CD4-positive, alpha-beta T cell treated with Interleukin-17A for 4 hours (primary cell): ENCODE results near the gene SYPL2.

Experiments used
- DNase-seq: peaks from one replicate; pipeline ENCODE4 v3.0.0-alpha.2; 2020; ENCODE audit warnings: mixed read lengths

The SYPL2 gene

DNA sequence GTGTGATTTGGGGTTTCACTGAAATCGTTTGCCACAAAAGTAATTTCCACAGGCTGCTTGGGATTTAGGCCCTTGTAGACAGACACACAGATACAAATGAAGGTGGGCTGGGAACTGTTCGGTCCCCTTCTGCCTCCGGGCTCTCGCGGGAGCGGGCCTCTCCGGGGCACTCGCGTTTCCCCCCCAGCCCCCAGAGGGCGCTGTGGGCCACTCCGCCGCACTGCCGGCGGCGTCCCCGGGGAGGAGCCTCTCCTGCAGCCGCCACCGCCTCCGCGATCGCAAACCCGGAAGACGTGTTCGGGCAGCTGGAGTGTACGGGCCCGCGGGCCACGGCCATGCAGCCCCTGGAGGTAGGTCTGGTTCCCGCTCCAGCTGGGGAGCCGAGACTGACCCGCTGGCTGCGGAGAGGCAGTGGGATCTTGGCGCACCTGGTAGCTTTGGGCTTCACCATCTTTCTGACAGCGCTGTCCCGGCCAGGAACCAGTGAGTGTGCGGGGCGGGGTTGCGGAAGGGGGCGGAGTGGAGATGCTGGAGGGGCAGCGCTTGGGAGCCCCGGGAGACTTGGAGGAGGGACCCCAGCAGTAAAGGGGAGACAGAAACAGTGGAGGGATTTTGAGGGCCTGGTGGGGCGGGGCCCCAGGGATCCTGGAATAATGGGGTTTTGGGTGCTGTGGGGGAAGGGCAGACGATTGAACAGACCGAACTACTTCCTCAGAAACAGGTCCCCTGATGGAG is 27.6 kb downstream of the SYPL2 start, which contains the start of gene CYB561D1:
TSS of gene CYB561D1 (plus strand) at position 290 of the 735 bp plus-strand sequence. CDS start at position 336, 46 bp downstream.
- peak; percentile 92 for DNase-seq

DNA sequence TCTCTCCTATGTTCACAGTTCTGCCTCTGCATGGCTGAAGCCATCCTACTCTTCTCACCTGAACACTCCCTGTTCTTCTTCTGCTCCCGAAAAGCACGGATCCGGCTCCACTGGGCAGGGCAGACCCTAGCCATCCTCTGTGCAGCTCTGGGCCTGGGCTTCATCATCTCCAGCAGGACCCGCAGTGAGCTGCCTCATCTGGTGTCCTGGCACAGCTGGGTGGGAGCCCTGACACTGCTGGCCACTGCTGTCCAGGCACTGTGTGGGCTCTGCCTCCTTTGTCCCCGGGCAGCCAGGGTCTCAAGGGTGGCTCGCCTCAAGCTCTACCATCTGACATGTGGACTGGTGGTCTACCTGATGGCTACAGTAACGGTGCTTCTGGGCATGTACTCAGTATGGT is 29.4 kb downstream of the SYPL2 start:
- no peak for DNase-seq

DNA sequence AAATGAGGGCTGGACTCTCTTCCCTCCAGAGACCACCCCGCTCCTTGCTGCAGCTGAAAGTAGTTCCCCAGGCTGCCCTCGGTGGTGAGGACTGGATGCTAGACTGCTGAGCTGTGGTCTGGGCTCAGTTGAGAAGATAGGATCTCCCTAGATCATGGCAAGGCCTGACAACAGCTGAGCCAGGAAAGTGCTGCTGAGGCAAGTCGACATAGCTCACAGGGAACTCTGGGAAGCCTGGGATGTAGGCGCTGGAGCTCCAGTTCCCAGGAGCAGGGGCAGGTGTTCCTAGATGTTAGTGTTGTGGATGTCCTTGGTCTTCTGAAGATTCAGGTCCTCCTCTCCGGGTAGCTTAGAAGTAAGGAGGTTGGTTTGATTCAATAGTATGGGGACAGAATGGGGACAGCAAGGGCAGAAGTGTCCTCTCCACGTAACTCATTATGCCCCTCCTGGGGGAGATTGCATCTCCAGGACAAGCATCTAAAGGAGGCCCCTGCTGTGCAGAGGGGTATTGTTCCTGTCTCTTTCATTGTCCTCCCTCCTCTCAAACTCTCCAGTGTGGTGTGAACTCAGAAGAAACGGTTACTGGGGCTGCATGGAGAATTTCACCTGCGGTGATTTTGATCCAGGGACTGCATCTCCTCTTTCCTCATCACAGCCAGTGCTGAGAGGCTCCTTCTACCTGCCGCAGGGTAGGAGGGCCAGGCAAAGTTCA is 31.3 kb downstream of the SYPL2 start:
- DNase-seq: no peak

DNA sequence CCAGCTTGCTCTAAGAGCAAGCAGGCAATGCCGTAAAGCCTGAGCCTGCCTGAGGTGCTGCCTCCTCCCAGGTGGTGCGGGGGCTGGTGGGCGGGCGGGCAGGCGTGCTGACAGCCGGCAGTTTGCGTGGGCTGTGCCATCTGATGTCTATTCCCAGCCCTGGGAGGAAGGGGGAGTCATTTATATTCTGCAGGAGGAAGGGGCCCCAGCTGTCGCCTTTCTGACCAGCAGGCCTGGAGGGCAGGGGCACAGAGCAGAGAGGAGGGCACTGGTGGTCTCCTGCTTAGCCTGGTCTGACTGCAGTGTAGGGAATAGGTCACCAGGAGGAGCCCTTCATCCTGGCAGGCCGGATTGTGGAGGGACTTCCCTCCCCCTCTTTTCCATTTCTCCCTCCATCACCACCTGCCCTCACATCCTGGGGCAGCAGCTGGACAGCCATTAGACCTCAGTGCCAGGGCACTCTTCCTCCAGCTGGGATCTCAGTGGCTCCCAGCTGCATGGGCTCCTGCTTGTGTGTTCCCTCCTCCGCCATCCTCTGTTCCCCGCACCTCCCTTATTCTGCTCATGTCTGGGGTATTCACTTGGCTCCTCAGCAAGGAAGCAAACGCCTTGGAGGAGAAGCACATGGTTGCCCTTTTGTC is 31.9 kb downstream of the SYPL2 start:
- DNase-seq: peak; percentile 55

DNA sequence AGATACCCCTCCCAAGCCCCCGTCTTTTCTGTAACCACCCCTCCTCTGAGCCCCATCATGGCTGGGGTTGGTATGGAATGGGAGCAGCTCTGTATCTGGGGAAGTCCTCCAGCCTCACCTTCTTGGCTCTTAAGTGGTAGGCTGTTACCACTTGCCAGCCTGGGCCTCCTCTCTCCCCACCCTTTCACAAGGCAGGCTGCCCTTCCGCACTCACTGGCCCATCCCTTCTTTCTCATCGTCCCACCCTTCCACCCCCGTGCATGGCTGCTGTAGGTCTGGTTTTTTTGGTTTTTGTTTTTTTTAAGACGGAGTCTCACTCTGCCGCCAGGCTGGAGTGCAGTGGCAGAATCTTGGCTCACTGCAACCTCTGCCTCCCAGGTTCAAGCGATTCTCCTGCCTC is 32.7 kb downstream of the SYPL2 start:
- no peak for DNase-seq

DNA sequence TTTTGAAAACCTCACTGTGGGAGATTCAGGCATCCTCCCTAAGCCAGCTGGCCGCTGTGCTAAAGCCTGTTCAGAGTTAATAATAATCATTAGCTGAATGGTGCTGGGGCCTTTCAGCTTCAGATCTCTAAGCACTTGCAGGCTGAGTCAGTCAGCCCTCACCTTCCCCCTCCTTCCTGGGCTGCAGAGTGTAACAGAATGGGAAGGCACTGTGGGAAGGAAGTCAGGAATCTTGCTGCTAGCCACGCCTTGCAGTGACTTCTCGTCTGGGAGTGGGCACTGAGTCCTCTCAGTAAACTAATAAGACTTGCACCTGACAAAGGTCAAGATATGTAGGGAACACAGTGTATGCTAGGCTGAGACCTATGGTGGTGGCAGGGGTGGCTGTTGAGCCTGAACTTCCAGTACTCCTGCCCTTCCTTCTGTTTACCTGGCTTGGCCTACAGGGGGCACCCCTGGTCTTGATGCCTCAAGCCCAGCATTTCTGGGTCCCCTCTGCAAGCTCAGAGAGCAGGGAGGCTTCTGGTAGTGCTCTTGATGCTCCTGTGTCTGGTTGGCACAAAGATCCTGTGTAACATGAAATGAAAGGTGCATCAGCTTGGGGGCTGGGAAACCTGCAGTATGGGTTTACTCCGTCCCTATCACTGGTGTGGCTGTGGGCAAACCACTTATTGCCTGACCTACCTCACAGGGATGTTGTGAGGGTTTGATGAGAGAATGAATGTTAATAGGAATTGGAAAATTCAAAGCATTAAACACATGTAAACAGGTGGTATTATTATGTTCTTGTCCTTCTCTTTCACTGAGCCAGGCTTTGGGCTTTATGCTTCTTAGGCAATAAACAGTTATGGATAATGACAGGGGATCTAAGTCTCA is 33.6 kb downstream of the SYPL2 start:
- peak; percentile 78 for DNase-seq

DNA sequence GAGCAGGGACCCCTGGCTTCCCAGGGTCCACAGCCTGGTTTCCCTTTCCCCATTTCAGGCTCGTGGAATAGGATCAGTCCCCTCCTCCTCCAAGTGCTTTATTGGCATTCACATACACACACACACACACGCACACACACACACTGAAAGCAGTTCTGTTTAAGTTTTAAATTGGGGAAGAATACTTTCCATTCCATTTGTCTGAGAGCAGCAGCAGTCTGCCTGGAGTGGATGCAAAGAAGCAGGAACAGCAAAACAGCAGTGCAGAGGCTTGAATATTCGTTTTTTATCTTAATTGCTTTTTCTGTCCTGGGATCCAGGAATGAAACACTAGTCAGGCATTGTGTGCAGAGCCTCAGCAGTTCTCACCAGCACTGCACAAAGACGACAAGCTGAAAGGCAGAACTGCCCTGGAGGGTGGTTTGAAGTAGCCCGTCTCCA is 34.6 kb downstream of the SYPL2 start:
- no peak for DNase-seq

DNA sequence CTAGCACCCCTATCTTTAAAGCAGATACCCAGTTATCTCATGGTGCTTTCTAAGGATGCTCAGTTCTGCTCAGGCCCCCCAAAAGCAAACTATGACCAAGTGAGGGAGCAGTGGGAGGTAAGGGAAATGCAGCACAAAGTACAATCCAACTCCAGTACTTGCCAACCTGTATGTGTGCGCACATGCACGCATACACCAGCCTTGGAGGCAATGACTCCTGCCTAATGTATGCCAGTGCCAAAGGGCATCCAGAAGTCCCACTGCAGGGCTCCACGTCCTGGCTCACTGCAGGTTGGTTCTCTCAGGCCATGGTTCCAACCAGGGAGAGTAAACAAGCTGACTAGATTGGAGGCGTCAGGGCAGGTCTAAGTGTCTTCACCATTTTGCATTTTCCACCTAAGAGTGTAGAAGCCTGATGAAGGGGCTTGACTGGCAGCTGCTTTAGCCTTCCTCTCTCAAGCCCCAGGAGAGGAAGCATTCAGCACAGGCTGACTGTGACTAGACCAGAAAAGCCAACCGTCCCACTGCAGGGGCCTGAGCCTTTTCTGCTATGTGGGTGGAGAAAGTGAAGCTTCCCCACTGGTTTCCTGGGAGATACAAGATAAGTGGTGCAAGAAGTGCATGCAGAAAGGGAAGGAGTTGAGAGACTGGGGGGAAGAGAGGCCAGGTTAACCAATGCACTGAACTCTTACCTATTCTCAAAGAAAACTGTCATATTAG is 35.5 kb downstream of the SYPL2 start:
- peak; percentile 36 for DNase-seq

DNA sequence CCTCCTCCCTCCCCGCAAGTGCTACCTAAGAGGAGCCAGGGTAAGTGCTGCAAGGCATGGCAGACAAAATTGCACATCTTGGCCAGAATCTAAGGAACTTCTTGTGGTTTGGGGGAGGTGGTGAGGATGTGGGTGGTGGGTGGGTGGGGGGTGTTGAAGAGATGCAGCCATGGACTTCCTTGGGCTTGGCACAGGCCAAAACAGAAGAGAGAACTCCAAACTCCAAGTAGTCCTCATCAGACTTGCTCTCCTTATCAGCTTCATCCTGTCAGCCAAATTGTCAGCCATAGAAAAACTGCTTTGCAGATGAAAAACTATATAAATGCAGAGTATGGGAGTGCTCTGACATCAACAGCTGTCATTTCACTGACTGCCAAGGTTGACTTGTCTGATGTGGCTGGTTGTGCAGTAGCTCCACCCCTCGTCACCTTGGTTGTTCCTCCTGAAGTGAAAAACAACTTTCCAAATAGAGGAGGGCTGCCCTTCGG is 36.1 kb downstream of the SYPL2 start:
- DNase-seq: peak; percentile 76

DNA sequence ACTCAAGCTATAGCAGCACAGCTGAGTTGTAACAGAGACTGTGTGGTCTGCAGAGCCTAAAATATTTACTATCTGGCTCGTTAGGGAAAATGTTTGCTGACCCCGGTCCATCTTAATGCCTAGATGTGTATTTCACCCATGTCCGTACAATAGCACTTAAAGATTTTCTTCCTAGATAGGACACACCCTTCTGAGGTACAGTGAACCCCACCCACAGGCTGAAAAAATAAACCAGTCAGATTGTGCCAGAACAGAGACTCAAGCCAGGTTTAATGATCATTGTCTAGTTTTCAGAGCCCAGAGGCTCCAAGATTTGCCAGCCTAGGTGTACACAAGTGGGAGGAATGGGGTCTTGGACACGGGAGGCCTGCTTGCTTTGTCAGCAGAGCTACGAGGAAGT is 37.6 kb downstream of the SYPL2 start:
- DNase-seq: peak; percentile 23

DNA sequence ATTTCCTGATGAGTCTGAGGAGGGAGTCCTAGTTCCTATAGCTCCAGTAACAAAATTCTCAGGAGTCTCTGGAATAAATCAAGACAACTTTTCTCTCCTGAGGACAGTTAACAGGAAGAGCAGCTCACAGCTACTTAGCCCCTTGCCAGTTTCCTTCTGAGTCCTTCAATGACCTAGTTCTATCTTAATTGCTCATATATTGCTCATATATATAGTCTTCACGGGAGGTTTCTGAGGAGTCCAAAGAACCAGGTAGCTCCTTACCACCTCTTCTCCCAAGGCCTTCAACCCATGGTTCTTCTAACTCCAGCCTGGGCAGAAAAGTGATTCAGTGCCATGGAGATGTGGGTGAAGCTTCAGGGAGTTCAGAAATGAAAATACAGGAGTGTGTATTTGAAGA is 38.6 kb downstream of the SYPL2 start:
- no peak for DNase-seq

DNA sequence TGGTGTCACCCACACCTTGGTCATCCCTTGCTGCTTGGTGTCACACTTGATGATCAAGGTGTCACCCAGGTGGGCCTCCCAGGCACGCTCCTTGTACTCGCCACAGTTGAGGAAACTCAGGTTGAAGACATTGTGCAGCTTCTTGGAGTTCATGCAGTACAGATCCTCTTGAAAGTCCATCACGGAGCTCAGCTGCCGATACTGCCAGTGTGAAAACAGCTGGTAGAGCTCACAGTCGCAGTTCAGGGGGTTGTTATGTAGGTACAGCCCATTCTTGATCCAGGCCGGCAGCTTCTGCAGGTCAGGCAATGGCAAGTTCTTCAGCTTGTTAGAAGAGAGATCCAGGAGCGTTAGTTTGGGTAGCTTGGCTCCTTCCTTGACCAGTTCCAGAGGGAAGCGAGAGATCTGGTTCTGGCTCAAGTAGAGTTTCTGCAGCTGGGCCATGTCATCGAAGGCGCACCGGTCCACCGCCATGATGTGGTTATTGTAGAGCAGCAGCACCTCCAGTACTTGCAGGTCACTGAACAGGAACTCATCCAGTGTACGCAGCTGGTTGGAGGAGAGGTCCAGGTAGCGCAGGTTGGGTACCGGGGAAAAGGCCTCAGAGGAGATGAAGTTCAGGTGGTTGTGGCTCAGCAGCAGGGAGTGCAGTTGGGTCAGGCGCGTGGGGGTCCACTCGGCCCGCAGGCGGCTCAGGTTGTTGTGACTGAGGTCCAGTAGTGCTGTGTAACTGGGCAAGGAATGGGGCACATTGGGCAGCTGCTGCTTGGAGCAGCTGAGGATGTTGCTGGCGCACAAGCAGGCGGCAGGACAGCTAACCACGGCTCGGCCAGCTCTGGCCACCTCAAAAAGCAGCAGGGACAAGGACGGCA is 41.9 kb downstream of the SYPL2 start:
- no peak for DNase-seq

DNA sequence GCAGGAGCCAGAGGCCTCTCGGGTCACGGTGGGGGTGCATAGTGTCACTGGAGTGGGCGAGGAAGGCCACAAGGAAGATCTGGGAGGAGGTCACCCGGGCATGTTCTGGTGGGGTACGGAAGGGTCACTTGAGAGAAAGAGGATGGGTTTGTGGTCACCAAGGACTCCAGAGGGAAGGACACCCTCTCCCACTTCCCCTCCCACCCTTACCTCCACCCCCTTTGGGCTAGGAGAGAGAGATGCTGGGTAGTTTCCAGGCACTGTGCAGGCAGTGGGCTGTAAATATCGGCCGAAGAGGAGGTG is 42.5 kb downstream of the SYPL2 start:
- no peak for DNase-seq

DNA sequence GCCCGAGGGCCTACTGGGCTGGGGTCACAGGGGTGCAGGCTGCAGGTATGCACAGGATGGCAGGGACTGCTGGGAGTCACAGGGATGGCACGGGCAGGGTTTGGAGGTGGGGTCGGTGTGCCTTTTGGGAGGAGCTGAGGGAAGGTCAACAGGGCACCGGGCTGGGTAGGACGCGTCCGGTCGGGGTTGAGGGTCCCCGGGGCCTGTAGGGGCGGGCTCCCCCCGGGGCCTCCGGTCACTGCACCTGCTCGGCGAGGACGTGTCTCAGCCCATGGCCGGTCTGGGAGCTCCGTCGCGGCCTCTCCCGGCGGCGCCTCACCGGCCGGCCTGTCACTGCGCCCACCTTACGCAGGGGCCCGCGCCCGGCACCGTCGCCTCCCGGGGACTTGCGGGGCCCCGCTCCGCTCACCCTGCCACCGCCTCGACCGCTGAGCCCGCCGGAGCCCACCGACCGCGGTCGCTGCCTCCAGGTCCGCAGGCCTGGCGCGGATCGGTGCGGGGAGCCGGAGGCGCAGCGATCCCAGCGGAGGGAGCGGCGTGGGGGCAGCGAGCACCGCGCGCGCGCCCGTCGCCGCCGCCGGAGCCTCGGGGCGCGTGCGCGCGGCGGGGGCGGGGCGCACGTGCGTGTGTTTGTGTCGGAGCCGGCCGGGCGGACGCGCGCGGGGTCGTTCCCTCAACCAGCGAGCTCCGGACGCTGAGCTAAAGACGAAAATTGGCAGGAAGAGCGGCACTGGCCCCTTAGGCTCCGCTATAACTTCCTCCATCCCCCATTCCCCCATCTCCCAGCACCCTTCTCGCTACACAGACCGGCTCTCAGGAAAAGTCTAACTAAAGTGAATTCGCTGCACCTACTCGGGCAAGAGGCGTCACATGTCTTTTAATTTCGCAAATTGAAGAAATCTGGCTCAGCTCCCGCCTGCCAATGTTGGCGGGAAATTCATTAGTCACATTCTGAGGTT is 43.1 kb downstream of the SYPL2 start, which contains the start of gene AMIGO1:
TSS of gene AMIGO1 (minus strand) at position 552 of the 959 bp plus-strand sequence. CDS start 815 bp downstream, outside the sequence.
- peak; percentile 83 for DNase-seq

DNA sequence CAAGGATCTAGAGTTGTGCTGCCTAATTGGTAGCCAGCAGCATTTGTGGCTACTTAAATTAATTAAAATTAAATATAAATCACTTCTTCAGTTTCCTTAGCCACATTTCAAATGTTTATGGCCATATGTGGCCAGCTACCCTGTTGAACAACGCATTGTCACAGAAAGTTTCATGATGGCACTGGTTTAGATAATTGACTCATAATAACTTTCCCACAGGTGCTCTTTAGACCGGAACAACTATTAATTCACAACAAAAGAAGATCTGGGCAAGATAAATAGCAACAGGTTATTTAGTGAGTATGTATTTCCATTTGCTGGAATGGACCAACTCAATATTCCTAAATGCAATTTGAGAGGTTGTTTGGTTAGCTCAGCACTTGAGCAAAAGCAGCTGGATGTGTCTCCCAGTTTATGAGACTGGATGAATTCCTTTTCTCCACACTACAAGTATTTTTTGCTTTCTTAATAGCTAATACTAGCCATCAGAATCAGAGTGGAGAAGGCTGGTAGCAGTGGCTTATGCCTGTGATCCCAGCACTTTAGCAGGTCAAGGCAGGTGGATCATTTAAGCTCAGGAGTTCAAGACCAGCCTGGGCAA is 46.9 kb downstream of the SYPL2 start:
- DNase-seq: no peak

DNA sequence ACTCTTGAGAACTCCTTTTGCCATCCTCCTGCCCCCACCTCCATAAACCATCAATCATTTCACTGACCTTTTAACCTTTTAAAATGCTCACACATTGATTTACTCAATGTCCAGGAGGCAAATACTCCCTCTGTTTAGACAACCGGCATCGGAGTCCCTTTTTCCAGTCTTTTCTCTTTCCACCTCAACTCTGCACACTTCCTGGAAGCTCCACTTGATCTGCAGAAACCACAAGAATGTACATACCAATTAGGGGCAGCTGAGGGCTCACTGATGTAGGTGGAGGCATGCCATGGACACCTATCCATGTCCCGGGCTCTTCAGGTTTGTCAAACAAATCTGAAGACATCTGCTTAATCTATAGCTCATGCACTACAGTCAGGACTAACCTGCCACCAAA is 48.5 kb downstream of the SYPL2 start:
- no peak for DNase-seq

DNA sequence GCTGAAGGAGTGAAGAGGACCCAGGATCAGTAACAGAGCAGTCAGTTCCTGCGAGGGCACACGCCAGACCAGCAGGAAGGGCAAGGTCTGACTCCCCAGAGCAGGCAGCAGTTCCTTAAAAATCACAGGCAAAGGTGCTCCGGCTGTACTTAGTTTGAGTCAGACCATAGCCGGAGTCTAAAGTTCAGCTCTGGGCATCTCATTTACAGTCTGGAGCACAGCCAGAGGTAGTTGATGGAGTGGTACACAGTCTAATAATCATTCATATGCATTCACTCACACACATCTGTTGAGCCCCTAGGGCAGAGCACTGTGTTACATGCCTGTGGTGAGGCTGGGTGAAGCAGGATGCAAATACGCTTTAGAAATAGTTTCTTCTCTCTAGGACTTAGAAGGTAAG is 50.5 kb downstream of the SYPL2 start:
- DNase-seq: no peak

DNA sequence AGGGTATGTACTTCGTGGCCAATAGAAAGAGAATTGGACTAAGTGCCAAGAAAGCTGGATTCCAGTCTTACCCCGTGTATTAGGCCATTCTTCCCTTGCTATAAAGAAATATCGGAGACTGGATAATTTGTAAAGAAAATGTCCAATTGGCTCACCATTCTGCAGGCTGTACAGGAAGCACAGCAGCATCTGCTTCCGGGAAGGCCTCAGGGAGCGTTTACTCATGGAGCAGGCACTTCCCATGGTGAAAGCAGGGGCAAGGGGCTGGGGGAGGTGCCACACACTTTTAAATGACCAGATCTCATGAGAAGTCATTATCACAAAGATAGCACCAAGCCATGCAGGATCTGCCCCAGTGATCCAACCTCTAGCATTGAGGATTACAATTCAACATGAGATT is 51.0 kb downstream of the SYPL2 start:
- no peak for DNase-seq
